HG02798 (cell line): Measurements from ENCODE around the gene ZBTB16.

Source experiments
- ATAC-seq: cut with Tn5 transposase; IDR thresholded peaks from one replicate; pipeline ENCODE4 v1.9.1; 2021; ENCODE audit warnings: mild to moderate bottlenecking; ENCODE audit not compliant: unreplicated experiment, poor library complexity

Gene ZBTB16

GRCh38 chr11:114161486-114162250 is 102.2 kb downstream of the ZBTB16 start:
- no peak for ATAC-seq

- ATAC-seq = no peak
Observed at GRCh38 chr11:114162719-114163123, 103.2 kb downstream of the ZBTB16 start.

GRCh38 chr11:114163229-114163631 is 103.7 kb downstream of the ZBTB16 start:
- ATAC-seq = no peak

GRCh38 chr11:114163830-114164401 is 104.4 kb downstream of the ZBTB16 start:
- no peak for ATAC-seq

GRCh38 chr11:114164546-114164945 is 105.0 kb downstream of the ZBTB16 start:
- no peak for ATAC-seq

- no peak for ATAC-seq
Observed at GRCh38 chr11:114165326-114166230, 106.1 kb downstream of the ZBTB16 start.

GRCh38 chr11:114166362-114166761 is 106.9 kb downstream of the ZBTB16 start:
- ATAC-seq = no peak

GRCh38 chr11:114166897-114167323 is 107.4 kb downstream of the ZBTB16 start:
- ATAC-seq = no peak

- no peak for ATAC-seq
Observed at GRCh38 chr11:114167355-114167754, 107.8 kb downstream of the ZBTB16 start.

GRCh38 chr11:114167771-114168448 is 108.4 kb downstream of the ZBTB16 start:
- no peak for ATAC-seq

- no peak for ATAC-seq
Observed at GRCh38 chr11:114168691-114169090, 109.2 kb downstream of the ZBTB16 start.

- no peak for ATAC-seq
Observed at GRCh38 chr11:114169321-114169749, 109.8 kb downstream of the ZBTB16 start.

- ATAC-seq = no peak
Observed at GRCh38 chr11:114169821-114170220, 110.3 kb downstream of the ZBTB16 start.

- no peak for ATAC-seq
Observed at GRCh38 chr11:114170226-114170625, 110.7 kb downstream of the ZBTB16 start.

GRCh38 chr11:114171257-114172054 is 111.9 kb downstream of the ZBTB16 start:
- ATAC-seq = no peak

GRCh38 chr11:114172055-114172861 is 112.7 kb downstream of the ZBTB16 start:
- ATAC-seq = no peak

GRCh38 chr11:114172871-114173444 is 113.4 kb downstream of the ZBTB16 start:
- ATAC-seq = no peak

GRCh38 chr11:114173843-114174242 is 114.3 kb downstream of the ZBTB16 start:
- ATAC-seq = no peak
